Heart right ventricle (tissue), 16 donors: ENCODE results near the gene TAGLN2. TPM values are rescaled to one million over a fixed set of nuclear protein-coding genes. Genes with fewer than 3 reads are reported as not detected.

Experiments used
- ATAC-seq, 8 donors: fragments of 200-7000 bp; cut with Tn5 transposase; one replicate each; pipeline ENCODE4 v1.9.1; 2020; ENCODE audit warnings: mild to moderate bottlenecking in 8 of 8, moderate library complexity in 8 of 8, moderate number of reproducible peaks in 1 of 8
- DNase-seq, 2 donors: peaks; one replicate each; pipeline ENCODE4 v3.0.0-alpha.2; 2020
- H3K27ac ChIP-seq, 10 donors: fragments of 200-600 bp; sonication (generic) in 2 of 10; one replicate each; pipeline versions ENCODE4 v1.5.0 to v1.8.0; 2020 to 2022; ENCODE audit warnings: mild to moderate bottlenecking in 3 of 10
- H3K27me3 ChIP-seq, 7 donors: fragments of 200-600 bp; one replicate each; pipeline ENCODE4 v1.8.0; 2021 to 2022; ENCODE audit warnings: mild to moderate bottlenecking in 2 of 7
- H3K36me3 ChIP-seq, 9 donors: fragments of 200-600 bp; sonication (generic) in 1 of 9; one replicate each; pipeline versions ENCODE4 v1.5.0 to v1.8.0; 2020 to 2022; ENCODE audit warnings: mild to moderate bottlenecking in 2 of 9
- H3K4me1 ChIP-seq, 9 donors: fragments of 200-600 bp; sonication (generic) in 1 of 9; one replicate each; pipeline versions ENCODE4 v1.5.0 to v1.8.0; 2020 to 2022; ENCODE audit warnings: mild to moderate bottlenecking in 4 of 9
- H3K4me3 ChIP-seq, 10 donors: fragments of 200-600 bp; sonication (generic) in 2 of 10; one replicate each; pipeline versions ENCODE4 v1.5.0 to v1.8.0; 2020 to 2022; ENCODE audit warnings: mild to moderate bottlenecking in 7 of 10, moderate library complexity in 2 of 10
- H3K9me3 ChIP-seq, 11 donors: fragments of 200-600 bp in 10 of 11; sonication (generic) in 2 of 11; one replicate each; pipeline versions ENCODE4 v1.5.0 to v1.8.0; 2013 to 2022; ENCODE audit warnings: mild to moderate bottlenecking in 2 of 11, control low read depth in 1 of 11, moderate library complexity in 1 of 11
- WGBS, 2 donors: extraction: QIAGEN DNeasy Blood & Tissue Kit; methylation state at CpG; one replicate each; pipeline ENCODE4 v1.1.7; 2013; ENCODE audit warnings: inconsistent platforms in 1 of 2; 5-methylcytosine and 5-hydroxymethylcytosine counted together
- intact Hi-C, 10 donors: fragments of 100-400 bp; cut with DNase I; formaldehyde crosslinking; loops; one replicate each; pipeline versions ENCODE4 v1.11.1 to v1.14.2; 2022
- polyA plus RNA-seq, 2 donors: library from polyadenylated mRNA; stranded (reverse); fragments of 200-250 nt; gene quantifications; one replicate each; pipeline ENCODE4 v1.2.3, GENCODE V29; 2013
- total RNA-seq, 10 donors: library from RNA; stranded (reverse); fragmentation: NEBNext Ultra II Directional in 3 of 10; extraction: Animal tissue kit (Norgen Biotek cat#: 25700) in 3 of 10; gene quantifications; one replicate each; pipeline versions ENCODE4 v1.2.1 to v1.2.4, GENCODE V29; 2021 to 2023
- TF ChIP-seq, protein P1 (sequence below), 9 donors: fragments of 200-600 bp; sonication (generic) in 2 of 9; IDR thresholded peaks; one replicate each; pipeline versions ENCODE4 v1.5.0 to v1.8.0; 2021 to 2022; ENCODE audit warnings: antibody characterized with exemption in 9 of 9, mild to moderate bottlenecking in 5 of 9, moderate library complexity in 1 of 9
- donor health status: Arrhythmogenic right ventricular cardiomyopathy.
- donor health status: ischemic (EF 13 %, LVEDD 7.1; RV severe dilation, severe dysfunction).
- donor health status: healthy with polysubstance abuse.
- donor health status: DM: no; HTN: yes; CAD: no.
- donor health status: DM: no; HTN: no; CAD: no.
- donor health status: ischemic (EF 25% LVEDD 6.9; RV normal size, moderate dysfunction).
- donor health status: ischemic (EF 25% LVEDD 5.7; RV mildly dilated, moderate dysfunction).
- donor health status: healthy.
- donor health status: DM: yes; HTN: yes; CAD: no.
- donor health status: Ischemic cardiomyopathy.
- donor health status: ischemic (EF 35%, LVEDD 5.7; RV mildly dilated, moderate dysfunction).
- donor health status: nonischemic (EF 11% LVEDD 7.7; RV severe dilation, severe dysfunction).
- donor health status: DM: yes; HTN: yes; CAD: no.
- donor health status: PGD.
- donor health status: ischemic (EF 29% LVEDD 5.4; RV normal size, mild dysfunction).
- donor health status: nonischemic (EF 23%, LVEDD 6.1; RV moderate dilation, normal function).

The TAGLN2 gene
- total and polyA plus RNA-seq, 12 donors: 65.9 to 283 (median 103) TPM

DNA sequence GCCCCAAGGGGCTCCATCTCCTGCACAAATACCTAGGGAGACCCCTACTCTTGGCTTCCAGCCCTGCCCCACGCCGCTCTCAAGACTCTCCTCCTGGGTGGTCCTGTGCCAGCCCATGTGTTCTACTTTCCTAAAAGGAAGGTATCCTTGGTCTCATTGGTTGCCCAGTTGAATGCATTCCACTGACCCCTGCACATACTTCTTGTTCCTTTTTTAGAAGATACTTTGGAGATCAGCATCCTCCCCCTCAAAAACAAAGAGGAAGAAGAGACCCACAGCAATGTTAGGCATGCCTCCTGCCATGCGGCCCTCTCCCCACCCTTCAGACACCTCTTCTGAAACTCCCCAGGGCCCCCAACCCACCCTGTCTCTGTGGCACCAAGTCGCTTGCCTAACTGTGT is 24.7 kb upstream of the TAGLN2 start:
- ATAC-seq (no peak), DNase-seq (no peak)
- 92 to 95% methylated on average over 4 of the region's 4 CpGs for WGBS, 2 donors
- TF ChIP-seq, protein P1, sequence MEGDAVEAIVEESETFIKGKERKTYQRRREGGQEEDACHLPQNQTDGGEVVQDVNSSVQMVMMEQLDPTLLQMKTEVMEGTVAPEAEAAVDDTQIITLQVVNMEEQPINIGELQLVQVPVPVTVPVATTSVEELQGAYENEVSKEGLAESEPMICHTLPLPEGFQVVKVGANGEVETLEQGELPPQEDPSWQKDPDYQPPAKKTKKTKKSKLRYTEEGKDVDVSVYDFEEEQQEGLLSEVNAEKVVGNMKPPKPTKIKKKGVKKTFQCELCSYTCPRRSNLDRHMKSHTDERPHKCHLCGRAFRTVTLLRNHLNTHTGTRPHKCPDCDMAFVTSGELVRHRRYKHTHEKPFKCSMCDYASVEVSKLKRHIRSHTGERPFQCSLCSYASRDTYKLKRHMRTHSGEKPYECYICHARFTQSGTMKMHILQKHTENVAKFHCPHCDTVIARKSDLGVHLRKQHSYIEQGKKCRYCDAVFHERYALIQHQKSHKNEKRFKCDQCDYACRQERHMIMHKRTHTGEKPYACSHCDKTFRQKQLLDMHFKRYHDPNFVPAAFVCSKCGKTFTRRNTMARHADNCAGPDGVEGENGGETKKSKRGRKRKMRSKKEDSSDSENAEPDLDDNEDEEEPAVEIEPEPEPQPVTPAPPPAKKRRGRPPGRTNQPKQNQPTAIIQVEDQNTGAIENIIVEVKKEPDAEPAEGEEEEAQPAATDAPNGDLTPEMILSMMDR (IDR thresholded peaks at IDR 0.05): no peak
- H3K4me1 ChIP-seq: peaks cover 0 to 16% (median 12%) of the 10 kb centered on the region in 9 donors
- no peak overlapping the region for H3K4me3 ChIP-seq
- H3K27ac ChIP-seq: no peak overlapping the region
- intact Hi-C loops: loop anchor here in 6 of 10 donors (5.0 kb wide), 2 partner anchors 148 to 153 kb away; partner anchors contain the start of gene FCRL6 (in 2 of the 6)
- no peaks in the 10 kb centered on the region for H3K9me3 ChIP-seq
- peaks cover 0 to 39% (median 20%) of the 10 kb centered on the region in 7 donors for H3K27me3 ChIP-seq
- no peaks in the 10 kb centered on the region for H3K36me3 ChIP-seq

DNA sequence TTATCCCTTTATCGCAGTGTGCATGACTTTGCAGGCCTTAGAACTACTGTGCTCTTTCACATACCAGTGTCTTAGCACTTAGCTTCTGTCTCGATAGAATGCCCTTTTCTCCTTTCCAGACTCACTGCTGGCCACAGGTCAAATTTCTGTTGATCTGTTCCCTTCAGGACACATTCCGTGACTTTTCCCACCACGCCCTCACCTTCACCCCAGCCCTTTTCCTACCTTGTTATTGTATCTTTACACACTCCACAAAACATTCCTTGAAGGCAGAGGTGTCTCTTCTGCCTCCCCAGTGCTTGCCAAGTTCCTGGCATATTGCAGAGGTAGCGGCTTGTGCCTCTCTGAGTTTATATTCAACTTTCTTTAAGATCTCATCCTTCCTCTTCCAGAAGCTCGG is 23.8 kb upstream of the TAGLN2 start:
- H3K4me3 ChIP-seq: no peak overlapping the region
- H3K27me3 ChIP-seq: peaks cover 0 to 46% (median 23%) of the 10 kb centered on the region in 7 donors
- WGBS, 2 donors: 75 to 84% methylated on average over 6 of the region's 6 CpGs
- no peaks in the 10 kb centered on the region for H3K9me3 ChIP-seq
- no peaks in the 10 kb centered on the region for H3K36me3 ChIP-seq
- TF ChIP-seq, protein P1 (IDR thresholded peaks at IDR 0.05): no peak
- H3K27ac ChIP-seq: no peak overlapping the region
- peaks cover 0 to 19% (median 12%) of the 10 kb centered on the region in 9 donors for H3K4me1 ChIP-seq
- ATAC-seq: no peak
- intact Hi-C loops: loop anchor here in 6 of 10 donors (5.0 kb wide), 2 partner anchors 147 to 152 kb away; partner anchors contain the start of gene FCRL6 (in 2 of the 6)
- no peak for DNase-seq

DNA sequence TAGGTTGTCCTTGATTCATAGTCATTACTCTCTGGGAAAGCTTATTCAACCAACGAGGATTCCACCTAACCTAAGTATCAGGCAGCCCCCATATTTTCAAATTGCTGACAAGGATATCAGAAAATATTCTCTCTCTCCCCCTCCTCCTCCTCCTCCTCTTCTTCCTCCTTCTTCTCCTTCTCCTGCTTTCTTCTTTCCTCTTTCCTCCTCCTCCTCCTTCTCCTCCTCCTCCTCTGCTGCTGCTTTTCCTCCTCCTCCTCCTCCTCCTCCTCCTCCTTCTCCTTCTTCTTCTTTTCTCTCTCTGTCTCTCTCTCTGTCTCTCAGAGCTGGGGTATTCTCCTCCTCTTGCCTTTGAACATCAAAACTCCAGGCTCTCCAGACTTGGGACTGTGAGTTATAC is 22.6 kb upstream of the TAGLN2 start:
- peaks cover 0 to 15% (median 12%) of the 10 kb centered on the region in 9 donors for H3K4me1 ChIP-seq
- no peak overlapping the region for H3K27ac ChIP-seq
- H3K36me3 ChIP-seq: no peaks in the 10 kb centered on the region
- DNase-seq (no peak), ATAC-seq (no peak)
- intact Hi-C loops: loop anchor here in 6 of 10 donors (5.0 kb wide), 2 partner anchors 146 to 151 kb away; partner anchors contain the start of gene FCRL6 (in 2 of the 6)
- H3K4me3 ChIP-seq: no peak overlapping the region
- 47 to 72% methylated on average over 1 of the region's 1 CpG for WGBS, 2 donors
- TF ChIP-seq, protein P1 (IDR thresholded peaks at IDR 0.05): no peak
- H3K9me3 ChIP-seq: no peaks in the 10 kb centered on the region
- peaks cover 0 to 40% (median 23%) of the 10 kb centered on the region in 7 donors for H3K27me3 ChIP-seq

DNA sequence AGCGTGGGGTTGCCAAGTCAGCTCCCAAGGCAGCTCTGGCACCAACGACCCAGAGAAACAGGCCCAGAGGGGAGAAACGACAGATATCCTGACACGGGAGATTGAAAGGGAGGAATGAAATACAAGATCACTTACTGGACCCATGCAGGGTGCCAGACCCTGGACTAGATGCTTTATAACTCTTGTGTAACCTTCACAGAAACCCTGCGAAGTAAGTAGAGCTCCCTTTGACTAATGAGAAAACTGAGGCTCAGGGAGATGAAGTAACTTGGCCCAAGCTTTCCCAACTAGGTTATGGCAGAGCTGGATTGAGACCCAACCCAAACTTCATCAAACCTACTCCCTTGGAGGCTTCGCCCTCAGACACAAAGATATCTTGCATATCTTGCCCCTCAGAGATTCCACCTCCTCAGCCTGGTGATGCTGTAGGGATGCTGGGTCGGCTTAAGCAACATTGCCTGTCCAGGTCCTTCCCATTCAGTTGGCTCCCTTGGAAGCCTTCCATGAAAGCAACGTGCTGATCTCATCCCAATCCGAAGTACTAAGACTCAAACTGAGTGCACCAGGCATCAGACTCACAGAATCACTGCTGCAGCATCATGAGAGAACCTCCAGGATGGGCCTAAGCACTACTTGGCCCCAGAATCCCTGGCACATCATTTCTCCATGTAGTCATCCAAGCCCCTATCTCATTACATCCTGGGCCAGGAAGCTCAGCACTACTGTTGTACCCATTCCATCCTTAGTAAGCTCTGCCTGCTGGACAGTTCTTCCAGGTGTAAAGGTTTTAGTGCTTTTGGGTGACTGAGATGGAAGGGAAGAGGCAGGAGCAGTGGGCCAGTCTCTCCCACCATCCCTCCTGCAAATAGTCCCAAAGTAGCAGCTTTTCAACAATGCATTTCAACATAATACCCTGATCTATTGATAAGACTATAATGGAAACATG is 21.2 kb upstream of the TAGLN2 start:
- intact Hi-C loops: loop anchor here in 6 of 10 donors (5.0 kb wide), 2 partner anchors 144 to 149 kb away; partner anchors contain the start of gene FCRL6 (in 2 of the 6)
- Histone ChIP-seq H3K27me3 (peaks cover 0 to 30% (median 17%) of the 10 kb centered on the region in 7 donors), H3K4me1 (peaks cover 0 to 15% (median 12%) of the 10 kb centered on the region in 9 donors), H3K9me3 (no peaks in the 10 kb centered on the region), H3K27ac (no peak overlapping the region), H3K36me3 (no peaks in the 10 kb centered on the region), H3K4me3 (peak overlapping the region in 7 of 10 donors; percentile 35 to 53 (median 47))
- 45 to 47% methylated on average over 9 of the region's 9 CpGs for WGBS, 2 donors
- DNase-seq (no peak), ATAC-seq (no peak)
- TF ChIP-seq, protein P1 (IDR thresholded peaks at IDR 0.05): no peak
